ENCODE results near the gene PTPRN2.
"Not testable (repeated sequence)": the region's sequence is repeated elsewhere in the genome, so short reads cannot be mapped to it uniquely, and the experiment has no call there.

Gene PTPRN2

DNA sequence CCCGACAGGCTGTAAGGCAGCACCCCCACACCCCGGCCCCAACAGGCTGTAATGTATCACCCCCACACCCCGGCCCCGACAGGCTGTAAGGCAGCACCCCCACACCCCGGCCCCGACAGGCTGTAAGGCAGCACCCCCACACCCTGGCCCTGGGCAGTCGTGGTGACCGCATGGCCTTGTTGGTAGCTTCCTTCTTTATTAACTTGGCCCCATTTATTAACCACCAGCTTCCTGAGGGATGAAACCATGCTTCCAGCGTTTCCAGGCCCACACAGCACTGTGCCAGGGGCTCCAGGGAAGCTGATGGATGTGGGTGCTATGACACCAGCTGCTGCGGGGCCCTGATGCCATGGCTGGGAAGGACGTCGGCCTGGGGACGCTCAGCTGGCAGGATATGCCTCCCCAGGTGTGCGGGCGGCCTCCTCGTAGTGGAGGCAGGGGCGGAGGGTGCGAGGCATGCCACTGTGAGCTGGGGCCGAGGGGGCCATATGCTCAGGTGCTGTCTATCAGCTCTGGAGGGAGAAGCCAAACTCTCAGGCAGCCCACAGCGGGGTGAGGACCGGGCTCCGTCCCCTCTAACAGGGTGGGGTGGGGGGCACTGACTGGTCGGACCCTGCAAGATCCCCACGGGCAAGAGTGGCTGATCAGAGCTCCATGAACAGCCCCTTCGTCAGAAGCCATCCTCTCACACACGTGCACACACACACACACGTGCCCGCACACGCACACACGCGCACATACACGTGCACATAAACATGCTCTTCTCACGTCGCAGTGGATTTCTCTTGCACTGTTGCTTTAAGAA, 311.0 kb downstream of the PTPRN2 start:
- DNase-seq (ENCODE audit: low spot score), result no peak

GRCh38 chr7:158275711-158276413, 311.8 kb downstream of the PTPRN2 start:
- no peak for DNase-seq (ENCODE audit: low spot score)

- no peak for DNase-seq (ENCODE audit: low spot score)
These were observed 312.6 kb downstream of the PTPRN2 start for GRCh38 chr7:158274996-158275395.

- DNase-seq (ENCODE audit: low spot score), result no peak
These were observed 313.2 kb downstream of the PTPRN2 start for GRCh38 chr7:158274404-158274811.

DNA sequence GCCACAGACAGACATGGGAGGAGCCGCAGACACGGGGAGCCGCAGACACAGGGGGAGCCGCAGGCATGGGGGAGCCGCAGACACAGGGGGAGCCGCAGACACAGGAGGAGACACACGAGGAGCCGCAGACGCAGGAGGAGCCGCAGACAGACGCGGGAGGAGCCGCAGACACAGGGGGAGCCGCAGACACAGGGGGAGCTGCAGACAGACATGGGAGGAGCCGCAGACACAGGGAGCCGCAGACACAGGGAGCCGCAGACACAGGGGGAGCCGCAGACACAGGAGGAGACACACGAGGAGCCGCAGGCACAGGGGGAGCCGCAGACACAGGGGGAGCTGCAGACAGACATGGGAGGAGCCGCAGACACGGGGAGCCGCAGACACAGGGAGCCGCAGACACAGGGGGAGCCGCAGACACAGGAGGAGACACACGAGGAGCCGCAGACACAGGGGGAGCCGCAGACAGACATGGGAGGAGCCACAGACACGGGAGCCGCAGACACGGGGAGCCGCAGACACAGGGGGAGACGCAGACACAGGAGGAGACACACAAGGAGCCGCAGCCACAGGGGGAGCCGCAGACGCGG, 313.8 kb downstream of the PTPRN2 start:
- DNase-seq (ENCODE audit: low spot score), result not testable (repeated sequence)

GRCh38 chr7:158273138-158273651, 314.4 kb downstream of the PTPRN2 start:
- no peak for DNase-seq (ENCODE audit: low spot score)

- DNase-seq (ENCODE audit: low spot score), result no peak
These were observed 315.0 kb downstream of the PTPRN2 start for GRCh38 chr7:158272509-158273137.

DNA sequence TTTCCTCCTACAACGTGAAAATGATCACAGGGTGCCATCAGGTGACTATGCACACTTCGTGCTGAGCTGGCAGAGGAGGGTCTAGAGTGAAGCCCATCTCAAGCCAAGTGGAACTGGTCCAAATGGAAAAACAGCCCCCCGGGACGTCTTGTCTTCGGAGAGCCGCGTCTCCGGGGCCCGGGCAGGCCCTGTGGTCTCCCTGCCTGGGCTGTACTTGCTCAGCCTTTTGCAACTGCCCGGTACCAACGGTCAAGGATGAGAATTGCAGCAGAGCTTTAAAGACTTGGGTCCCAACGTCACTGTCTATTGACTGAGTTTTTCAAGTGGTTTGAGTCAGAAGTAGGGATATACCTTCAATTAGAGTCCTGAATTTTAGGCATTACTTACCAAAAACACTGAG, 315.5 kb downstream of the PTPRN2 start:
- DNase-seq (ENCODE audit: low spot score), result no peak

- no peak for DNase-seq (ENCODE audit: low spot score)
These were observed 316.0 kb downstream of the PTPRN2 start for GRCh38 chr7:158271646-158272045.

DNA sequence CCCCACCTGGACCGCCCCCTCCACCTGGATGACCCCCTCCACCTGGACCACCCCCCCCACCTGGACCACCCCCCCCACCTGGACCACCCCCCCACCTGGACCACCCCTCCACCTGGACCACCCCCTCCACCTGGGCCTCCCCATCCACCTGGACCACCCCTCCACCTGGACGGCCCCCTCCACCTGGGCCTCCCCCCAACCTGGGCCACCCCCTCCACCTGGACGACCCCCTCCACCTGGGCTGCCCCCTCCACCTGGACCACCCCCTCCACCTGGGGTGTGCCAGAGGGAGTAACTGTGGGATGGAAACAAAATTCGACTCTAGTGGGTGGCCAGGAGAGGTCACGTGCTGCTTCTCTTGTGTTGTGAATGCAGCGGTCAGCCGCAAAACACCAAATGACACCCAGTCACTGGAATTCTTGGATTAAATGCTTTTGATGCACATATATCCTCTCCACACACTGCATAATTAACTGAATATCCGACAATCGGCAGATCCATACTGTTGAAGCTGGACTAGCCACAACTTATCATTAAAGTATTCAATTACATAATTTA, 316.7 kb downstream of the PTPRN2 start:
- DNase-seq (ENCODE audit: low spot score), result no peak

DNA sequence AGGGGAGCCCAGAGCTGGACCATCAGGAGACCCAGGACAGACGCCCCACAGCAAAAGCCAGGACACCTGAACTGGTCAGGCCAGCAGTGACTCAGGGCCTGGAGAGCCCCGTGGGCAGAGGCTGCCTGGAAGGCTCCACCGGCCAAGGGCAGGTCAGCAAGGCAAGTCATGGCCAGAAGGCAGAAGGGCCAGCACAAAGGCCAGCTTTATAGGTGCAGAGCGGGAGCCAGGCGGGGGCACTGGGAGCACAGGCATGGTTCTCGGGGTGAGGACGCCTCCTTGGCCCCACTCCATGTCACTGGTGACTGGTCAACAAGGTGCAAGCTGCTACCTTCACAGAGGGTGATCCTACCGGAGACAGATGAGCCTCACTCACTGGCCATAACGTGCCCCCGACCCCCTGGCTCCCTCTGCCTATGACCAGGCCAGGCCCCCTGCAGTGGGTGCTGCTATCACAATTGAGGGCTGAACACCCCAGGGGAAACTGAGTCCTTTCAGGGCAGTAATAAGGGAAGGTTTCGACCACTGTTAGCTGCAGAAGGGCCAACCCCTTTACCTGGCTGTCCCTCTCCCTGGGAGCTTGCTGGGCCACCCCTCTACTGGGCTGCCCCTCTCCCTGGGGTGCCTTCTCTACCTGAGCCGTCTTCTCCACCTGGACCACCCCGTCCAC, 317.4 kb downstream of the PTPRN2 start:
- DNase-seq (ENCODE audit: low spot score), result no peak

DNA sequence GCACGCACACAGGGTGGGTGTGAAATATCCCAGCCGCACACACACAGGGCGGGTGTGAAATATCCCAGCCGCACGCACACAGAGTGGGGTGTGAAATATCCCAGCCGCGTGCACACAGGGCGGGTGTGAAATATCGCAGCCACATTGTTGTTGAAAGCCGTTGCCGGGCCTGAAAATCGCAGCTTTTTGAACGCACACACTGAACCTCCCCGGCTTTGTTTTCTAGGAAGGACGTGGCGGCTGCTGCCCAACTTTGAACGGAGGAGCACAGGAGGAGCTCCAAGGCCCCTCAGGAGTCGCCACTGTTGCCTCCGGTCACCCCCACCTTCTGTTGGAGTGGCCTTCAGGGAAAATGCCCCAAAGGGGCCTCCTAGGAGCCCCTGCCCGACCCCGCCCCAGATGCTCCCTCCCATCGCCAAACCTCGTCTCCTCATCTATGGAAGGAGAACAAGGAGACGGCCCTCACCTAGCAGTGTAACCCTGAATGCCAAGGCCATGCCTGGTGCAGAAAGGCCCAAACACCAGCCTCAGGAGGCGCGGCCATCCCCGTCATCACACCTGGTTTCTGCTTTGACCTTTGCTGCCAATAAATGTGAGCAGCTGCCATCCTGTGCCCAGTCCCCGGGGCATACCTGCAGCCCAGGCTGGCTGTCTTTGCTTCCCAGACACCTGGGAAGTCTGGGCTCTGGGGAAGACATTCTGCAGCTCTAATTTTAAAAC, 318.6 kb downstream of the PTPRN2 start:
- no peak for DNase-seq (ENCODE audit: low spot score)

DNA sequence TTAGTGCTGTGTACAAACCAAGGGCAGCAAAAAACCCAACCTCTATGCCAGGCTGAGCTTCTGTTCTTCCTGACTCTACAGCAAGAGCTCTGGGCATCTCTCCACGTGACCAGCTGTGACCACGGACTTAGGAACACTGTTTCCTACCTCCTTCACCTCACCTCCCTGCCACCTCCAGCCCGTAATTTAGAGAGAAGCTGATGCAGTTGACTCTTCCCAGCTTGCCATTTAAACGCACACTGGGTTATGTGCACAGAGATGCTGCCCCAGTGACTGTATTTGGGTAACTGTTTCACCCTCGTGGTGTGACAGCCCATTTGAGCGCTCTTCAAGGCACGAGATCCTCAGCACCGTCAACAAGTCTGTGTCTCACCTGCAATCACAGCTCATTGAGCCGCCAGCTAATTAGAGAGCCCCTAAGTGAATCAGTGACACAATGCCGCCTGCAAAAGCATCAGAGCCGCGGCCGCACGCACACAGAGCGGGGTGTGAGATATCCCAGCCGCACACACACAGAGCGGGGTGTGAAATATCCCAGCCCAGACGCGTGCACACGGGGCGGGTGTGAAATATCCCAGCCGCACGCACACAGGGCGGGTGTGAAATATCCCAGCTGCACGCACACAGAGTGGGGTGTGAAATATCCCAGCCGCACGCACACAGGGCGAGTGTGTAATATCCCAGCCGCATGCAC, 319.7 kb downstream of the PTPRN2 start:
- no peak for DNase-seq (ENCODE audit: low spot score)

GRCh38 chr7:158266817-158267741, 320.5 kb downstream of the PTPRN2 start:
- DNase-seq (ENCODE audit: low spot score), result no peak

DNA sequence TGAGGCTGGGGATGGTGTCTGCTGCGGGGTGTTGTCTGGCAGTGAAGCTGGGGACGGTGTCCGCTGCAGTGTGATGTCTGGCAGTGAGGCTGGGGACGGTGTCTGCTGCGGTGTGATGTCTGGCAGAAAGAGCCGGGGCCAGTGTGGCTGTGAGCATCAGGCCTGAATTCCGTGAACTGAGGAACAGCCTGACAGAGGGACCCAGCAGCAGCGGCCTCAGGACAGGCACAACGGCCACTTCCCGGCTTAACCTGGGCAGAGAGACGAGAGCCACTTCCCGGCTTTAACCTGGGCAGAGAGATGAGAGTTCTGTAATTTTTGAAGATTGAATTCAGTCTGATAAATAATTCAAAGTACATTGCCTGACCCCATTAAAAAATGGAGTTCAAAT, 321.2 kb downstream of the PTPRN2 start:
- DNase-seq (ENCODE audit: low spot score), result no peak

- no peak for DNase-seq (ENCODE audit: low spot score)
These were observed 321.9 kb downstream of the PTPRN2 start for GRCh38 chr7:158265743-158266080.

GRCh38 chr7:158264881-158265742, 322.5 kb downstream of the PTPRN2 start:
- DNase-seq (ENCODE audit: low spot score), result no peak
